ENCODE data around the gene STAT5B.
"Not testable (repeated sequence)": the region's sequence is repeated elsewhere in the genome, so short reads cannot be mapped to it uniquely, and the experiment has no call there.

STAT5B gene

GRCh38 chr17:42276359-42276608, at the start of gene STAT5B:
Gene STAT5B (minus strand): TSS chr17:42276391. CDS start chr17:42232127, 44,264 bp downstream.
- DNase-seq (ENCODE audit: low read depth), result no peak

GRCh38 chr17:42325026-42325425, 48.8 kb upstream of the STAT5B start:
- peak; percentile 73 for DNase-seq (ENCODE audit: low read depth)

- DNase-seq (ENCODE audit: low read depth), result no peak
Observed at GRCh38 chr17:42323268-42323773, 47.1 kb upstream of the STAT5B start.

DNA sequence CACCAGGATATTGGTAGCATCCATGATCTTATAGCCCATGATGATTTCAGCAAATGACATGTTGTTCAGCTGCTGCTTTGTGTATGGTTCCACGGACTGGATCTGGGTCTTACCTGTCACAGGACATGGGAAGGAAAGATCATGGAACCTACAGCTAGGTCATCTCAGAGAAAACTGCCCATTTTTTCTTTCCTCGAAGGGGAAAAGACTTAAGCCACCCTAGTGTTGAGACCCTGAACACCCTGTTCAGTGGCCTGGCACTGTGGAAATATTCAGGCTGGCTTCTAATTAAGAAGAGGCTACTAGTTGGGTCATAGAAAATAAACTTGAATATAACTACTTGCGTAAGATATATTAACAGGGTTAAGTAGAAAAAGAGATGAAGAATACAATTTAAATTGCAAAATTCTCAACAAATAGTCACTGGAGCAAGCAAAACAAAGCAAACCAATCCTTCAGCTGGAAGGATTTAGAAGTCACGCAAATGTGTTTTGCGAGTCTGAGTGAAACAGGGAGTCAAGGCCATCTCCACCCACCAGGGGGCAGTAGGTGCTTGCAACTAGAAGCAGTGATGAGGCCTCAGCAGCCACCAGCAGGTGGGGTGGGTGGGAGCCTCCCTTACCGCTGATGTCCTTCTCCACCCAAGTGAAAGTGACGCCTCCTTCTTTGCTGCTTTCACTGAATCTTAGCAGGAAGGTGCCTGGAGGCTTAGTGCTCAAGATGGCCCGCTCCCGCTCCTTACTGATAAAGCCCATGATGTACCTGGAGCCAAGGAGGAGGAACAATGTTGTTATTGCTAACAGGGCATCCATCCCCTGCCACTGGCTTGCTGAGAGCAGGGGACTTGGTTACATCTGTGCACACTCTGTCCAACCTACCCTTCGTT, 46.4 kb upstream of the STAT5B start:
- peak; percentile 80 for DNase-seq (ENCODE audit: low read depth)

DNA sequence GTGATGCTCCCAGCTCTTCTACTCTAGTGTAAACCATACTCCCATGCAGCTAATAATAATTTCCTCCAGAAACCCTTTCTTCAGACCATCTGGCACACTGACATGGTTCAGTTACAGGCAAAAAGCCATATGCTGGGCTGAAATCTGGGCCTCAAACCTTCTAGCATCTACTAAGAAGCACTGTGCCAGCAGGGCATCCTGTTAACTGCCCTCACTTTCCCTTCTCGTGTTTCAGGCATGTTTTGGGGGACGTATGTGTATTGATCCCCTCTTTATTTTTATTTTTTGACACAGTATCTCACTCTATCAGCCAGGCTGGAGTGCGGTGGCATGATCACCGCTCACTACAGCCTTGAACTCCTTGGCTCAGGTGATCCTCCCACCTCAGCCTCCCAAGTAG, 45.4 kb upstream of the STAT5B start:
- DNase-seq (ENCODE audit: low read depth), result no peak

GRCh38 chr17:42317967-42318366, 41.8 kb upstream of the STAT5B start:
- not testable (repeated sequence) for DNase-seq (ENCODE audit: low read depth)

DNA sequence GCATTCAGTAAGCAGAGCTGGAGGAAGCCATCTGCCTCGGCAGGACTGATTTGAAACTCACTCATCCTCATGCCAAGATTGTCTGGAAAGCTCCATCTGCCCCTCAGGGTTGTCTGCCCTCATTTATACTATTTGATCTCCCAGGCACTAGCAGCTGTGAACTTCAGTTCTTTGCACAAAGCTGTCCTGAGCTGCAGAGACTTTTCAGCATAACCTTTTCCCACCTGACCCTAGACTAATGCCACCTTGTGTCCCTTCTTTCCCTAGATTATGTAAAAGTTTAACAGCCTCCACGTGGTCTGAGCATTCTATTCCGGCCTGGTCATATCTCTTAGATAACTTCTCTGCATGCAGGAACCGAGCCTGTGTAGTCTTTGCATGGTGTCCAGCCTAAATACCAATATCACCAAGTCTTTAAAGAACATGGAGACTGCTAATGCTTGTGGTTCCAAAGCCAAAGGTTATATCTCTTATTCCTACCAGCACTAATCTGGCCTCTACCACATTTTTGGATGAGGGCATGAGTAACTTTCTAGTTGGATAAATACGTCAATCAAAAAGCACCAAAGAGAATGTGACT, 41.2 kb upstream of the STAT5B start:
- DNase-seq (ENCODE audit: low read depth), result no peak

GRCh38 chr17:42316755-42317154, 40.6 kb upstream of the STAT5B start:
- no peak for DNase-seq (ENCODE audit: low read depth)

DNA sequence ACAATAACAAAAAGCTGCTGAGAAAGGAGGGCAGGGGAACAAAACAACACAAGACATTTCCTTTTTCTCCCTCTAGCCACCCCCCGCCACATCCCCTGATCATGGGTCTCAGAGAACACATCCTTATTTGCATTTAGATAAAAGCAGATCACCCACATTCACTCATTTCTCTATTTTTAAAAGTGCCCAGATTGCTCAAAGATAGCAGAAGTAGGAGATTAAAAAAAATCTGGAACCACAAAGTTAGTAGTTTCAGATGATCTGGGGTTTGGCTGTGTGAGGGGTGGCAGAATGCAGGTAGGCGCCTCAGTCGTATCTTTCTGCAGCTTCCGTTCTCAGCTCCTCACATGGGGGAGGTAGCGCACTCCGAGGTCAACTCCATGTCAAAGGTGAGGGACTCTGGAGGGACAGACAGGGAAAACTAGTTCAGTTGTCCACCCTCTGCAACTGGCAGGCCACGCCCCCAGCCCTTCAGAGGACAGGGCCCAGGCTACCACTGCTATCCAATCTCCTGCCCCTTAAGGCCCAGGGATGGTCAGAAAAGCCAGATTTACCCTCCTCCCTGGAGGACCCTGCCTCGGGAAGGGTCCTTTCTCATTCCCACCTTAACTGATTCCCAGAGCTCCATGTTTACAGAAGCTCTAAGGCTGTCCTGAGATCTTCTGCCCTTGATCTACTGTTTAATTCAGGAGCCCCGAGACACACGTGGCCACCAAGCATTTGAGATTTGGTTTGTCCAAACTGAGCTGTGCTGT, 39.4 kb upstream of the STAT5B start:
- DNase-seq (ENCODE audit: low read depth), result no peak

GRCh38 chr17:42313773-42314566, 37.8 kb upstream of the STAT5B start:
- DNase-seq (ENCODE audit: low read depth), result no peak

DNA sequence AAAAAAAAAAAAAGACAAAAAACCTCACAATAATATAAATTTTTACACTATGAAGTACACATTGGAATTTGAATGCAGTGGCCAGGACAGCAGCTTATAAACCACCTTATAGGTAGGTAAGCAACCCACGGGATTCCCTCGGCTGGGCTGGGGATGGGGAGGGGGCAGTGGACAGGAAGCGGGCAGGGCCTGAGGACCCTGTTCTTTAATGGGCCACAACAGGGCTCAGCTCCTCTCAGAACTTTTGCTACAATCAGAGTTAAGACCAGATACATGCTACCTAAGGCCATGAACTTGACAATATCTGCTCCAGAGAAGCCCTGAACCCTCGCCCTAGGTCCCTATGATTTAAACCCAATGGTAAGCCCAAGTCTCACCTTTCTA, 37.2 kb upstream of the STAT5B start:
- no peak for DNase-seq (ENCODE audit: low read depth)

DNA sequence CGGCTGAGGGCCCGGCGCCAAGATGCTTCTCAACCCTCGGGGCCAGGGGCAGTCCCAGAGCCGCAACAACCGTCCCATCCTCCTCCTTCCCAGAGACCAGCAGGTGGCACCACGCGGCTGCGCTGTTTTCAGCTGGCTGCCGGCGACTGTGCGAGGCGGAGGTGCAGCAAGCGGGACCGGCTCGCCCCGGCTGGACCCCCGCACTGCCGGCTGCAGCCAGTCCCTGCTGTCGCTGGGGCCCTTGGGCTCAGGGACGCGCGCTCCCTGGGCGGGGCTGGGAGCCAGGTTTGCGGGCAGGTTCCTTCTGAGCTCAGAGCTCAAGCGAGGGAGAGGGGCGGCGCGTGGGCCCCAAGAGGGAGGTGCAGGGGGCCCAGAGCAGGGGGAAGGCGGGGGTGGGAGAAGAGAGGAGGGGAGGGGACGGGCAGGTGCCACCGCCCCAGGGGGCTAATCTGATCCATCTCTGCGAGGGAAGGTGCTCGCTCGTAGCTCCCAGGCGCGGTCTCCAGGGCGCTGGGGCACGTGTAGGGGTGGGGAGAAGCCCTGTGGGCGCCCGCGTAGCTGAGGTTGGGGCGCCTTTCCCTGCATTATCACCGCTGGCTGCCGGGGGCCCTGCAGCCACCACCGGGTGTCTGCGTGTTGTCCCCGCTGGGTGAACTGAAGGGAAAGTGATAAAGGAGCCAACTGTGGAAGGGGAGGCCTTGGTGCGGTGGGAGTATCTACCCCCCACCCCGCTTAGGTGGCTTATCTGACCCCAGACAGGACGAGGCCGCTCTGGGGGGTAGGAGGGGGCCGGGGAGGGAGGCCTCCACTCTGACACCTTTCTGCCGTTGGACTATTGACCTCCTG, 36.3 kb upstream of the STAT5B start:
- no peak for DNase-seq (ENCODE audit: low read depth)

DNA sequence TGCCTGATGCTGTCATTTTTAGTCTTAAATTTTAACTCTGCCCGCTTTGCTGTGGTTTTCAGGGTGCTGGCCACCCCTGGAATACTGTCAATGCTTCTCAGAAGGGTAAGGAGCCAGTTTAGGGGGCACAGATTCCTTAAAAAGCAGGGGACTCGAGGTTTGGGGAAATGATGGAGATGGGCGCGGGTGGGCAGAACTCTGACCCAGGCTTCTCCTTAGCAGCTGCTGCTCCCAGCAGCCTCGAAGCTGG, 35.8 kb upstream of the STAT5B start:
- DNase-seq (ENCODE audit: low read depth), result no peak

- DNase-seq (ENCODE audit: low read depth), result peak; percentile 65
Observed at GRCh38 chr17:42311240-42312034, 35.2 kb upstream of the STAT5B start.

GRCh38 chr17:42310787-42311215, 34.6 kb upstream of the STAT5B start:
- DNase-seq (ENCODE audit: low read depth), result no peak

DNA sequence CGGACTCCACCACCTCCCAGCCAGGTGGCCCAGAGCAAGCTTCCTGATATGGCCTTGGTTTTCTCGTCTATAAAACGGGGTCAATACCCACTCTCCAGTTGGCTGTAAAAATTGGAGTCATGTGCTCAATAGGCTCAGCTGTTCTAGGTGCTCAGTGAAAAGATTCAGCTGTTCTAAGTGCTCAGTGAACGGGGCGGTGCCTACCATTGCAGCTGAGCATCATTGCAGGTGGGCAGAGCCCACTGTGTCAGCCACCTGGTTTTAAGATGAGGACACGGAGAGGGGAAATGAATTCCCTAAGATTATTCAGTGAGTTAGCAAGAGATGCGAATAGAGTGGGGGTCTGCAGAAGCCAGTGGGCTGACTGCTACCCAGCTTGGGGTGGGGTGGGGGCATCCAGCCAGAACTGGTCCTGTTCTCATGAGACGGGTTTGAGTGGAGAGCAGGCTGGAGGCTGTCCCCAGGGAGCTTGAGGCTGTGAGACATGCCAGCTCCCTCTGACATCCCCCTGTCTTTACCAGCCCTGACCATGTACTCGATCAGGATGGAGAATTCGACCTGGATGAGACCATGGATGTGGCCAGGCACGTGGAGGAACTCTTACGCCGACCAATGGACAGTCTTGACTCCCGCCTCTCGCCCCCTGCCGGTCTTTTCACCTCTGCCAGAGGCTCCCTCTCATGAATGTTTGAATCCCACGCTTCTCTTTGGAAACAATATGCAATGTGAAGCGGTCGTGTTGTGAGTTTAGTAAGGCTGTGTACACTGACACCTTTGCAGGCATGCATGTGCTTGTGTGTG, 34.0 kb upstream of the STAT5B start:
- DNase-seq (ENCODE audit: low read depth), result no peak

DNA sequence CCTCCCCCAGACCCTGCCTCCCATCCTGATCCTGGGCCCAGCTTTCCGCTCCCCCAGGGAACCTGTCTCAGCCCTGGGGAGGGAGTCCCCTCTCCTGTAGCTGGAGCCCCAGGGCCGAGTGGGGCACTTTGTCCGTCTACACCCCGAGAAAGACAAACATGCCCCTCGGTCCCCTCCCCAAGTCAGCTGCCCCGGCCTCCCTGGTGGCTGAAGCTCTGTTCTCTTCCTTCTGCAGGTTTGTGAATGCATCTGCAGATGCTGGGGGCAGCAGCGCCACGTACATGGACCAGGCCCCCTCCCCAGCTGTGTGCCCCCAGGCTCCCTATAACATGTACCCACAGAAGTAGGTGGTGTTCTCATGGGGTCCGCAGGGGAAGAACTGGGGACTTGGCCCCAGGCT, 33.0 kb upstream of the STAT5B start:
- DNase-seq (ENCODE audit: low read depth), result no peak

- no peak for DNase-seq (ENCODE audit: low read depth)
Observed at GRCh38 chr17:42308446-42308845, 32.3 kb upstream of the STAT5B start.

DNA sequence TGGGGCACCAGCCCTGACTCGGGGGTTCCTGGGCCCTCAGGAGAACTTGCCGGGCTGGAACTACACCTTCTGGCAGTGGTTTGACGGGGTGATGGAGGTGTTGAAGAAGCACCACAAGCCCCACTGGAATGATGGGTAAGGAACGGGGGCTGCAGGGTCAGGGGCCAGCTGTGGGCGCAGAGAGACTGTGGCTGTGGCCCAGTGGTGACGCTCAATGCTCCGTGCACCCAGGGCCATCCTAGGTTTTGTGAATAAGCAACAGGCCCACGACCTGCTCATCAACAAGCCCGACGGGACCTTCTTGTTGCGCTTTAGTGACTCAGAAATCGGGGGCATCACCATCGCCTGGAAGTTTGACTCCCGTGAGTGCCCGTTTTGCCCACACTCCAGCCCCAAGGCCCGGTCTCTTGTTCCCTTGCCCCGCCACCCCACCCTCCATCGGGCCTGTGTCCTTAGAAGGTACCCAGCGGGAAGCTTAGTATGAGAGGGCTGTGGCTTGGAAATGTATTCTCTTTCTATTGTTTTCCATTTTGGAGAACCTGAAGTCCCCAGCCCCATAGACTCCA, 31.3 kb upstream of the STAT5B start:
- no peak for DNase-seq (ENCODE audit: low read depth)

GRCh38 chr17:42306385-42306667, 30.1 kb upstream of the STAT5B start:
- DNase-seq (ENCODE audit: low read depth), result no peak

All from non-pigmented ciliary epithelial cell (primary cell).